ENCODE measurements around the gene THBS3. TPM values are rescaled to one million over a fixed set of nuclear protein-coding genes. Genes with fewer than 3 reads are reported as not detected.

Gene THBS3
- total RNA-seq, 1 experiment from 2014 or later = 36.8 TPM

GRCh38 chr1:155199792-155200191 lies 7.9 kb downstream of the THBS3 start:
- peaks cover 12% of the 10 kb centered on the region for H3K27me3 Mint-ChIP-seq (ENCODE audit: unreplicated experiment)
- TF ChIP-seq CTCF (IDR thresholded peaks at IDR 0.05; ENCODE audit: unreplicated experiment) = no peak
- H3K36me3 Mint-ChIP-seq (ENCODE audit: insufficient read depth, unreplicated experiment) = peaks cover 21% of the 10 kb centered on the region
- H3K9me3 Mint-ChIP-seq (ENCODE audit: low read depth, unreplicated experiment) = no peaks in the 10 kb centered on the region
- CTCF ChIA-PET = no interaction called here
- intact Hi-C loops (cut with micrococcal nuclease; ENCODE audit: unreplicated experiment) = no loop called here
- H3K4me3 Mint-ChIP-seq (ENCODE audit: low read depth, unreplicated experiment) = no peak overlapping the region
- H3K4me1 Mint-ChIP-seq (ENCODE audit: low read depth, unreplicated experiment) = peaks cover 8% of the 10 kb centered on the region
- no TSS peak for BruUV-seq (replicated peaks)
- DNase-seq = no peak
- H3K27ac Mint-ChIP-seq (ENCODE audit: unreplicated experiment) = no peak overlapping the region

GRCh38 chr1:155198547-155198906 lies 9.2 kb downstream of the THBS3 start:
- H3K4me1 Mint-ChIP-seq (ENCODE audit: low read depth, unreplicated experiment) = peaks cover 20% of the 10 kb centered on the region
- no peak overlapping the region for H3K27ac Mint-ChIP-seq (ENCODE audit: unreplicated experiment)
- H3K27me3 Mint-ChIP-seq (ENCODE audit: unreplicated experiment) = peaks cover 25% of the 10 kb centered on the region
- CTCF ChIA-PET = no interaction called here
- H3K4me3 Mint-ChIP-seq (ENCODE audit: low read depth, unreplicated experiment) = no peak overlapping the region
- no peak for DNase-seq
- peaks cover 33% of the 10 kb centered on the region for H3K36me3 Mint-ChIP-seq (ENCODE audit: insufficient read depth, unreplicated experiment)
- BruUV-seq (replicated peaks) = no TSS peak
- no peaks in the 10 kb centered on the region for H3K9me3 Mint-ChIP-seq (ENCODE audit: low read depth, unreplicated experiment)
- intact Hi-C loops (cut with micrococcal nuclease; ENCODE audit: unreplicated experiment) = no loop called here
- TF ChIP-seq CTCF (IDR thresholded peaks at IDR 0.05; ENCODE audit: unreplicated experiment) = no peak

- no TSS peak for BruUV-seq (replicated peaks)
- no peak for DNase-seq
- CTCF ChIA-PET = no interaction called here
- intact Hi-C loops (cut with micrococcal nuclease; ENCODE audit: unreplicated experiment) = no loop called here
- Mint-ChIP-seq H3K27ac (ENCODE audit: unreplicated experiment) (no peak overlapping the region), H3K4me3 (ENCODE audit: low read depth, unreplicated experiment) (no peak overlapping the region), H3K36me3 (ENCODE audit: insufficient read depth, unreplicated experiment) (peaks cover 38% of the 10 kb centered on the region), H3K27me3 (ENCODE audit: unreplicated experiment) (peaks cover 30% of the 10 kb centered on the region), H3K9me3 (ENCODE audit: low read depth, unreplicated experiment) (no peaks in the 10 kb centered on the region), H3K4me1 (ENCODE audit: low read depth, unreplicated experiment) (peaks cover 25% of the 10 kb centered on the region)
- TF ChIP-seq CTCF (IDR thresholded peaks at IDR 0.05; ENCODE audit: unreplicated experiment) = no peak
These were observed 9.7 kb downstream of the THBS3 start for GRCh38 chr1:155197901-155198546.

GRCh38 chr1:155196893-155197638 lies 10.6 kb downstream of the THBS3 start:
- H3K4me3 Mint-ChIP-seq (ENCODE audit: low read depth, unreplicated experiment) = no peak overlapping the region
- peaks cover 39% of the 10 kb centered on the region for H3K27me3 Mint-ChIP-seq (ENCODE audit: unreplicated experiment)
- CTCF ChIA-PET = no interaction called here
- BruUV-seq (replicated peaks) = no TSS peak
- intact Hi-C loops (cut with micrococcal nuclease; ENCODE audit: unreplicated experiment) = no loop called here
- no peaks in the 10 kb centered on the region for H3K9me3 Mint-ChIP-seq (ENCODE audit: low read depth, unreplicated experiment)
- H3K27ac Mint-ChIP-seq (ENCODE audit: unreplicated experiment) = no peak overlapping the region
- peaks cover 39% of the 10 kb centered on the region for H3K36me3 Mint-ChIP-seq (ENCODE audit: insufficient read depth, unreplicated experiment)
- DNase-seq = no peak
- no peak for TF ChIP-seq CTCF (IDR thresholded peaks at IDR 0.05; ENCODE audit: unreplicated experiment)
- peaks cover 26% of the 10 kb centered on the region for H3K4me1 Mint-ChIP-seq (ENCODE audit: low read depth, unreplicated experiment)
